Mammary epithelial cell (primary cell): ENCODE results near the gene EPS8L2.

Experiments
- EZH2 ChIP-seq: IDR thresholded peaks from 2 replicates; pipeline ENCODE4 v1.6.1; 2012; ENCODE audit warnings: low read length, inconsistent platforms, borderline replicate concordance
- TF ChIP-seq, protein P1 (sequence below), 2 donors: IDR thresholded peaks in 1 of 2; conservative IDR thresholded peaks in 1 of 2; 2 replicates each; pipeline ENCODE4 v1.5.1; 2011 to 2012; ENCODE audit warnings: inconsistent platforms in 2 of 2, low read length in 2 of 2, mild to moderate bottlenecking in 2 of 2, control low read depth in 1 of 2, low read depth in 1 of 2; ENCODE audit not compliant: insufficient read depth in 1 of 2; ENCODE audit errors: extremely low read depth in 1 of 2

GRCh38 chr11:704228-704674 lies 1.8 kb upstream of the EPS8L2 start:
- TF ChIP-seq EZH2 = no peak
- TF ChIP-seq, protein P1, sequence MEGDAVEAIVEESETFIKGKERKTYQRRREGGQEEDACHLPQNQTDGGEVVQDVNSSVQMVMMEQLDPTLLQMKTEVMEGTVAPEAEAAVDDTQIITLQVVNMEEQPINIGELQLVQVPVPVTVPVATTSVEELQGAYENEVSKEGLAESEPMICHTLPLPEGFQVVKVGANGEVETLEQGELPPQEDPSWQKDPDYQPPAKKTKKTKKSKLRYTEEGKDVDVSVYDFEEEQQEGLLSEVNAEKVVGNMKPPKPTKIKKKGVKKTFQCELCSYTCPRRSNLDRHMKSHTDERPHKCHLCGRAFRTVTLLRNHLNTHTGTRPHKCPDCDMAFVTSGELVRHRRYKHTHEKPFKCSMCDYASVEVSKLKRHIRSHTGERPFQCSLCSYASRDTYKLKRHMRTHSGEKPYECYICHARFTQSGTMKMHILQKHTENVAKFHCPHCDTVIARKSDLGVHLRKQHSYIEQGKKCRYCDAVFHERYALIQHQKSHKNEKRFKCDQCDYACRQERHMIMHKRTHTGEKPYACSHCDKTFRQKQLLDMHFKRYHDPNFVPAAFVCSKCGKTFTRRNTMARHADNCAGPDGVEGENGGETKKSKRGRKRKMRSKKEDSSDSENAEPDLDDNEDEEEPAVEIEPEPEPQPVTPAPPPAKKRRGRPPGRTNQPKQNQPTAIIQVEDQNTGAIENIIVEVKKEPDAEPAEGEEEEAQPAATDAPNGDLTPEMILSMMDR (conservative IDR thresholded peaks at IDR 0.05 in 1 of 2, IDR thresholded peaks at IDR 0.05 in 1 of 2; ENCODE audit: extremely low read depth in 1 of 2, insufficient read depth in 1 of 2, low read depth in 1 of 2, low read length in 2 of 2) = no peak
